KOPT-K1 (cell line): Measurements from ENCODE around the gene NEURL3.
A peak's percentile ranks its signal among the peaks of the same experiment; 100 is the strongest.
"Not testable (repeated sequence)": the region's sequence is repeated elsewhere in the genome, so short reads cannot be mapped to it uniquely, and the experiment has no call there.

Experiments
- H3K27ac ChIP-seq: fragments of 200-600 bp; sonication (generic); 2 replicates; pipeline ENCODE4 v1.5.1; 2016; ENCODE audit warnings: antibody characterized with exemption, mild to moderate bottlenecking, low read depth, low read length; ENCODE audit not compliant: poor library complexity, severe bottlenecking
- H3K36me3 ChIP-seq: fragments of 200-600 bp; sonication (generic); 2 replicates; pipeline ENCODE4 v1.5.1; 2017; ENCODE audit warnings: antibody characterized with exemption, mild to moderate bottlenecking, low read length, moderate library complexity; ENCODE audit not compliant: insufficient read depth
- H3K9me3 ChIP-seq: fragments of 200-600 bp; sonication (generic); 2 replicates; pipeline ENCODE4 v1.5.1; 2017; ENCODE audit warnings: antibody characterized with exemption, low read length, mild to moderate bottlenecking; ENCODE audit not compliant: insufficient read depth, poor library complexity, severe bottlenecking

NEURL3 gene

GRCh38 chr2:96509114-96509846 is 4.1 kb upstream of the NEURL3 start:
- H3K27ac ChIP-seq: no peak overlapping the region
- H3K36me3 ChIP-seq: no peaks in the 10 kb centered on the region
- H3K9me3 ChIP-seq: no peaks in the 10 kb centered on the region

- Histone ChIP-seq H3K27ac (no peak overlapping the region), H3K9me3 (no peaks in the 10 kb centered on the region)
Observed at GRCh38 chr2:96508521-96509113, 3.5 kb upstream of the NEURL3 start.

GRCh38 chr2:96507957-96508520 is 2.9 kb upstream of the NEURL3 start:
- no peak overlapping the region for H3K27ac ChIP-seq
- H3K36me3 ChIP-seq: no peaks in the 10 kb centered on the region
- H3K9me3 ChIP-seq: no peaks in the 10 kb centered on the region

More at GRCh38 chr2:96508521-96509113, 3.5 kb upstream of the NEURL3 start:
- no peaks in the 10 kb centered on the region for H3K36me3 ChIP-seq

GRCh38 chr2:96506907-96507240 is 1.7 kb upstream of the NEURL3 start:
- Histone ChIP-seq H3K36me3 (no peaks in the 10 kb centered on the region), H3K9me3 (no peaks in the 10 kb centered on the region), H3K27ac (no peak overlapping the region)

- Histone ChIP-seq H3K9me3 (no peaks in the 10 kb centered on the region), H3K27ac (no peak overlapping the region), H3K36me3 (no peaks in the 10 kb centered on the region)
Observed at GRCh38 chr2:96506016-96506906, 1.1 kb upstream of the NEURL3 start.

- Histone ChIP-seq H3K27ac (no peak overlapping the region), H3K9me3 (no peaks in the 10 kb centered on the region), H3K36me3 (no peaks in the 10 kb centered on the region)
Observed at GRCh38 chr2:96503637-96504243, 1.4 kb downstream of the NEURL3 start.

- H3K36me3 ChIP-seq: no peaks in the 10 kb centered on the region
- H3K27ac ChIP-seq: no peak overlapping the region
- H3K9me3 ChIP-seq: no peaks in the 10 kb centered on the region
Observed at GRCh38 chr2:96502891-96503636, 2.1 kb downstream of the NEURL3 start.

GRCh38 chr2:96501886-96502810 is 3.0 kb downstream of the NEURL3 start:
- H3K9me3 ChIP-seq: no peaks in the 10 kb centered on the region
- H3K36me3 ChIP-seq: no peaks in the 10 kb centered on the region
- peak overlapping the region; percentile 8 for H3K27ac ChIP-seq

GRCh38 chr2:96501471-96501874 is 3.7 kb downstream of the NEURL3 start:
- no peaks in the 10 kb centered on the region for H3K9me3 ChIP-seq
- peak overlapping the region; percentile 8 for H3K27ac ChIP-seq
- H3K36me3 ChIP-seq: no peaks in the 10 kb centered on the region

GRCh38 chr2:96500385-96501066 is 4.6 kb downstream of the NEURL3 start:
- no peaks in the 10 kb centered on the region for H3K36me3 ChIP-seq
- H3K27ac ChIP-seq: no peak overlapping the region
- peaks cover 5% of the 10 kb centered on the region for H3K9me3 ChIP-seq

GRCh38 chr2:96499061-96499960 is 5.8 kb downstream of the NEURL3 start:
- H3K27ac ChIP-seq: no peak overlapping the region
- H3K9me3 ChIP-seq: peaks cover 14% of the 10 kb centered on the region
- no peaks in the 10 kb centered on the region for H3K36me3 ChIP-seq

- H3K27ac ChIP-seq, H3K36me3 ChIP-seq: not testable (repeated sequence)
- peaks cover 18% of the 10 kb centered on the region for H3K9me3 ChIP-seq
Observed at GRCh38 chr2:96498611-96499010, 6.5 kb downstream of the NEURL3 start.
